ENCODE results near the gene PHLPP2. TPM values are rescaled to one million over a fixed set of nuclear protein-coding genes. Genes with fewer than 3 reads are reported as not detected.
A peak's percentile ranks its signal among the peaks of the same experiment; 100 is the strongest.

PHLPP2 gene
- total and polyA plus RNA-seq, 7 donors, result 0.96 to 5.2 (median 3.7) TPM

DNA sequence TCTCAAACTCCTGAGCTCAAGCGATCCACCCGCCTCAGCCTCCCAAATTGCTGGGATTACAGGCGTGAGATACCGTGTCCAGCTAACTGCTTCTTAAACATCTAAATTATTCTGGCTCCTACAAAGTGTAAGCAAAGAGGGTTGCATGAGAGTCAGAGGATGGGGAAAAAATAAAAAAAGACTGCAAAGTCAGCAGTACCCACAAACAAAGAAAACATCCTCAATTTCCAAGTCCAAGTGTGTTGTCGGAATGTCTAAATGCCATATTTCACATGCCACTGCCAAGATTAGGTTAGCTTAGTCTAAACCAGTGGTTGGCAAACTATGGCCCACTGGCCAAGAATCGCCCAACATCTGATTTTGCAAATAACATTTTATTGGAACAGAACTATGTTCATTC lies 13.0 kb upstream of the PHLPP2 start:
- no peaks in the 10 kb centered on the region for H3K9me3 ChIP-seq
- no peak overlapping the region for H3K27ac ChIP-seq
- ATAC-seq (no peak), DNase-seq (no peak)
- no peak overlapping the region for H3K4me3 ChIP-seq
- intact Hi-C loops (cut with DNase I), result no loop called here
- H3K27me3 ChIP-seq (ENCODE audit: insufficient read depth in 3 of 3, low read length in 2 of 3), result no peaks in the 10 kb centered on the region
- TF ChIP-seq, protein P1, sequence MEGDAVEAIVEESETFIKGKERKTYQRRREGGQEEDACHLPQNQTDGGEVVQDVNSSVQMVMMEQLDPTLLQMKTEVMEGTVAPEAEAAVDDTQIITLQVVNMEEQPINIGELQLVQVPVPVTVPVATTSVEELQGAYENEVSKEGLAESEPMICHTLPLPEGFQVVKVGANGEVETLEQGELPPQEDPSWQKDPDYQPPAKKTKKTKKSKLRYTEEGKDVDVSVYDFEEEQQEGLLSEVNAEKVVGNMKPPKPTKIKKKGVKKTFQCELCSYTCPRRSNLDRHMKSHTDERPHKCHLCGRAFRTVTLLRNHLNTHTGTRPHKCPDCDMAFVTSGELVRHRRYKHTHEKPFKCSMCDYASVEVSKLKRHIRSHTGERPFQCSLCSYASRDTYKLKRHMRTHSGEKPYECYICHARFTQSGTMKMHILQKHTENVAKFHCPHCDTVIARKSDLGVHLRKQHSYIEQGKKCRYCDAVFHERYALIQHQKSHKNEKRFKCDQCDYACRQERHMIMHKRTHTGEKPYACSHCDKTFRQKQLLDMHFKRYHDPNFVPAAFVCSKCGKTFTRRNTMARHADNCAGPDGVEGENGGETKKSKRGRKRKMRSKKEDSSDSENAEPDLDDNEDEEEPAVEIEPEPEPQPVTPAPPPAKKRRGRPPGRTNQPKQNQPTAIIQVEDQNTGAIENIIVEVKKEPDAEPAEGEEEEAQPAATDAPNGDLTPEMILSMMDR (IDR thresholded peaks at IDR 0.05), result no peak
- H3K36me3 ChIP-seq (ENCODE audit: insufficient read depth in 1 of 2, low read depth in 1 of 2), result peaks cover 16 to 93% of the 10 kb centered on the region in 2 donors
- H3K4me1 ChIP-seq, result no peaks in the 10 kb centered on the region
- WGBS, 3 donors, result 97 to 99% (median 97%) methylated on average over 6 of the region's 6 CpGs

DNA sequence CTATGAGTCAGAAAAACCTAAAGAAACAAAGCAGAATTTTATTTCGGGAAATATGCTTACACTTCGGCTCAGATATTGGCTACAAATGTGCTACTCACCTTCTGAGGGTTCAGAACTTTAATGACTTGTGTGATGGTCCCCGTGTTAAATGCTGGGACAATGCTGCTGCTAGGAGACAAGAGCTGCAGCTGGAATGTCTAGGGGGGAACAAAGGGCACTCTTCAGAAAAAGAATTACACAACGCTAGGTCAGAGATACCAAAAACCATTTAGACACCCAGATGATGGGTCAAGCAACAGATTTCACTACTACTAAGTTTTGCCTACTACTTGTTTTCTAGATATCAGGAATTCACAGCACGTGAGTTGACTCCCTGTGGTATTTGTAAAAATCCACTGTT lies 10.0 kb upstream of the PHLPP2 start:
- H3K4me1 ChIP-seq, result no peaks in the 10 kb centered on the region
- H3K9me3 ChIP-seq, result no peaks in the 10 kb centered on the region
- intact Hi-C loops (cut with DNase I), result no loop called here
- WGBS, 3 donors, result 77 to 80% (median 77%) methylated on average over 5 of the region's 5 CpGs
- no peak for DNase-seq
- no peak overlapping the region for H3K4me3 ChIP-seq
- no peak for ATAC-seq
- no peak overlapping the region for H3K27ac ChIP-seq
- H3K36me3 ChIP-seq (ENCODE audit: insufficient read depth in 1 of 2, low read depth in 1 of 2), result peaks cover 20 to 91% of the 10 kb centered on the region in 2 donors
- TF ChIP-seq, protein P1 (IDR thresholded peaks at IDR 0.05), result no peak
- no peaks in the 10 kb centered on the region for H3K27me3 ChIP-seq (ENCODE audit: insufficient read depth in 3 of 3, low read length in 2 of 3)

DNA sequence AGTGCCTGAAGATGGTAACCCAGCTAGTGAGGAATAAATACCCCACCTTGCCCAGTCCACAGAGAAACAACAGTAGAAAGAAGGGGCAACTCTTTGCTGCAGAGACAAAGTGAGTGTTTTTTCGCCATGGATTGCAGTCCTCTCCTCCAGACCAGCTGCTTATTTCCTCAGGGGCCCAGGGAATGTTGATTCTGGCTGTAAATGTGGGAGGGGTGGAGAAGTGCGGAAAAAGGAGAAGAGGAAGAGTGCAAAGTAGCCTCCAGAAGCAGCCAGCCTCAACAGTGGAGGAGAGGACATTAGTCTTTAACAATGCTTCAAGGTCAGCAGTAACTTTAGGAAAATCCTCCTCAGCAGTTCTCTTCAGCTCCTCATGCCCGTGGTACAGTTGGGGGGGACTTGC lies 8.1 kb upstream of the PHLPP2 start:
- Histone ChIP-seq H3K9me3 (no peaks in the 10 kb centered on the region), H3K4me1 (no peaks in the 10 kb centered on the region), H3K27me3 (ENCODE audit: insufficient read depth in 3 of 3, low read length in 2 of 3) (no peaks in the 10 kb centered on the region), H3K4me3 (no peak overlapping the region), H3K36me3 (ENCODE audit: insufficient read depth in 1 of 2, low read depth in 1 of 2) (peaks cover 14 to 74% of the 10 kb centered on the region in 2 donors), H3K27ac (no peak overlapping the region)
- DNase-seq, result no peak
- no peak for ATAC-seq
- 67 to 76% (median 67%) methylated on average over 3 of the region's 3 CpGs for WGBS, 3 donors
- intact Hi-C loops (cut with DNase I), result no loop called here
- TF ChIP-seq, protein P1 (IDR thresholded peaks at IDR 0.05), result no peak

DNA sequence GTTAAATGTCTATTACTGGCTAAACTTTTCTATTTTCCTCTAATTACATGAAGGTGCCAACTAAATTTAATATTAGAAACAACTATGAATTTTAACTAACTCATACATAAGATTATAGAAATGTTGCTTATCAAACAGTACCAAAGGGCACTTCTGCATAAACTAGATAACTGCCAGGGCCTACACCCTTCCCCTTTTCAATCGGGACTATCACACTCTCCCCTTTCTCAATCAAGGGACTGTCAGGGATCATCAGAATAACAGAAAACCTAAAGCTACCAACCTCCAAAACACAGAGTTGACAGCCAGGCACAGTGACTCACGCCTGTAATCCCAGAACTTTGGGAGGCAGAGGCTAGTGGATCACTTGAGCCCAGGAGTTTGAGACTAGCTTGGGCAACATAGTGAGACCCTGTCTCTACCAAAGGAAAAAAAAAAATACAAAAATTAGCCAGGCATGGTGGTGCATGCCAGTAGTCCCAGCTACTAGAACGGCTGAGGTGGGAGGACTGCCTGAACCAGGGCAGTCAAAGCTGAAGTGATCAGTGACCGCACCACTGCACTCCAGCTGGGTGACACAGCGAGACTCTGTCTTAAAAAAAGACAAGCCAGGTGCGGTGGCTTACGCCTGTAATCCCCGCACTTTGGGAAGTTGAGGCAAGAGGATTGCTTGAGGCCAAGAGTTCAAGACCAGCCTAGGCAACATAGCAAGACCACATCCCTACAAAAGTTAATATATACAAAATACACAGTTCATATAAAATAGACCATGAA lies 3.2 kb upstream of the PHLPP2 start:
- WGBS, 3 donors, result 80 to 88% (median 84%) methylated on average over 8 of the region's 8 CpGs

More for the DNA sequence above, 3.2 kb upstream of the PHLPP2 start:
- Histone ChIP-seq H3K27ac (peak overlapping the region; percentile 49), H3K4me3 (no peak overlapping the region), H3K9me3 (no peaks in the 10 kb centered on the region), H3K4me1 (peaks cover 15% of the 10 kb centered on the region), H3K36me3 (ENCODE audit: insufficient read depth in 1 of 2, low read depth in 1 of 2) (peaks cover 5 to 31% of the 10 kb centered on the region in 2 donors), H3K27me3 (ENCODE audit: insufficient read depth in 3 of 3, low read length in 2 of 3) (no peaks in the 10 kb centered on the region)
- intact Hi-C loops (cut with DNase I), result no loop called here
- TF ChIP-seq, protein P1 (IDR thresholded peaks at IDR 0.05), result no peak
- DNase-seq (no peak), ATAC-seq (no peak)
